Neural cell (in vitro differentiated cells): ENCODE results near the gene NBEA. TPM values are rescaled to one million over a fixed set of nuclear protein-coding genes. Genes with fewer than 3 reads are reported as not detected.

ENCODE experiments used
- polyA plus RNA-seq: library from polyadenylated mRNA; depleted of rRNA; stranded (reverse); fragments of >200 nt; gene quantifications from 2 replicates; pipeline ENCODE4 v1.2.3, GENCODE V29; 2014
- small RNA-seq, 3 experiments: library from RNA; depleted of rRNA; stranded (forward); fragments of <200 nt; gene quantifications; one replicate each; pipeline ENCODE3, GENCODE V24; 2012

Gene NBEA
- polyA plus RNA-seq, 1 donor from 2014 or later = 55.8 TPM

Small RNA genes lying within 50 kb of the gene (small RNA-seq; reads per million reads assigned to genes)
- gene RF00017 = 0 reads per million in 3 experiments
